ENCODE data around the gene ZNF385D.

ZNF385D gene

DNA sequence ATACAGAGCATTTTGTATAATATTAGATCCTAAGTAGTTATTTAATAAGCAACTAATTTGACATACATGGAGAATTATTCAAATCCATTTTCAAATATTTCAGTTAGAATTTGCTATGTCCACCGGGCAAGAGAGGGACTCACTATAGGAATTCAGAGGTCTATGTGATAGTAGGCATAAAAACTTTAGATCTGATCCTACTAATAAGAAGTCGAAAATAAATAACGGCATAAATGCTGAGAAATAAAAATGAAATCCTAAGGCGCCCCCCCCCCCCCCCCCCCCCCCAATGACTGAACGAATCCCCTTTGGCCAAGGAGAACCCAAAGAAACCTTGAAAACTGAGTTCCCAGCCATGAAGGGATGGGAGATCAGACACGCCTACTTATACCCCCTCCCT, 80.6 kb downstream of the ZNF385D start (continued):
- TF ChIP-seq TOX (CRISPR knock-in tag; IDR thresholded peaks at IDR 0.05; ENCODE audit: borderline replicate concordance) = no peak

DNA sequence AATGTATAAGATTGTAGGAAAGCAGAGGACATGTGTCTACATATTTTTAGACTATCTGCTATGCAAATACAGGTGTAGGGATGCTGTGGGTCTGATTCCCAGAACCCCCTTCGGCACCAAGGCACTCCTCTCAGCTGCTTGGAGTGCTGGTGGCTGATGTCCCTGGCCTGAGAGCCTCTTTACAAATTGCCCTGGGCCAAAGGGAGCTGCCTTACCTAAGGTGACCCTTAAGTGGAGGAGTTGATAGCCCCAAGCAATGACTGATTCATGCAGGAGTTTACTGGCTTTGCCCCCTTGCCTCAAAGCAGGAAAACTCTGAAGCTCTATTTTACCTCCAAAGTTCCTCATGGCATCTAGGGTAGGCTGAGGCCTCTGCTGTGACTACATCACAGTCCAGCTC, 83.0 kb downstream of the ZNF385D start:
- TF ChIP-seq, protein P1, sequence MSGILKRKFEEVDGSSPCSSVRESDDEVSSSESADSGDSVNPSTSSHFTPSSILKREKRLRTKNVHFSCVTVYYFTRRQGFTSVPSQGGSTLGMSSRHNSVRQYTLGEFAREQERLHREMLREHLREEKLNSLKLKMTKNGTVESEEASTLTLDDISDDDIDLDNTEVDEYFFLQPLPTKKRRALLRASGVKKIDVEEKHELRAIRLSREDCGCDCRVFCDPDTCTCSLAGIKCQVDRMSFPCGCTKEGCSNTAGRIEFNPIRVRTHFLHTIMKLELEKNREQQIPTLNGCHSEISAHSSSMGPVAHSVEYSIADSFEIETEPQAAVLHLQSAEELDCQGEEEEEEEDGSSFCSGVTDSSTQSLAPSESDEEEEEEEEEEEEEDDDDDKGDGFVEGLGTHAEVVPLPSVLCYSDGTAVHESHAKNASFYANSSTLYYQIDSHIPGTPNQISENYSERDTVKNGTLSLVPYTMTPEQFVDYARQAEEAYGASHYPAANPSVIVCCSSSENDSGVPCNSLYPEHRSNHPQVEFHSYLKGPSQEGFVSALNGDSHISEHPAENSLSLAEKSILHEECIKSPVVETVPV (CRISPR knock-in tag; IDR thresholded peaks at IDR 0.05) = no peak
- TF ChIP-seq ARNTL (CRISPR knock-in tag; IDR thresholded peaks at IDR 0.05; ENCODE audit: borderline replicate concordance, low read depth) (no peak), TCF4 (CRISPR knock-in tag; IDR thresholded peaks at IDR 0.05; ENCODE audit: borderline replicate concordance) (no peak), SNAI2 (CRISPR knock-in tag; IDR thresholded peaks at IDR 0.05) (no peak), OSR1 (CRISPR knock-in tag; IDR thresholded peaks at IDR 0.05) (no peak), ISL1 (CRISPR knock-in tag; IDR thresholded peaks at IDR 0.05) (no peak), ZFP3 (CRISPR knock-in tag; IDR thresholded peaks at IDR 0.05) (no peak), PPARA (CRISPR knock-in tag; IDR thresholded peaks at IDR 0.05; ENCODE audit: borderline replicate concordance) (no peak), ZFP30 (CRISPR knock-in tag; IDR thresholded peaks at IDR 0.05) (no peak), TOX (CRISPR knock-in tag; IDR thresholded peaks at IDR 0.05; ENCODE audit: borderline replicate concordance) (no peak), ZNF565 (CRISPR knock-in tag; conservative IDR thresholded peaks at IDR 0.05; ENCODE audit: low read depth) (no peak), ESRRG (CRISPR knock-in tag; IDR thresholded peaks at IDR 0.05) (no peak), GLIS3 (CRISPR knock-in tag; IDR thresholded peaks at IDR 0.05) (no peak), ZC3H10 (CRISPR knock-in tag; IDR thresholded peaks at IDR 0.05) (no peak), RARB (CRISPR knock-in tag; IDR thresholded peaks at IDR 0.05) (no peak)
- TF ChIP-seq, protein P2, sequence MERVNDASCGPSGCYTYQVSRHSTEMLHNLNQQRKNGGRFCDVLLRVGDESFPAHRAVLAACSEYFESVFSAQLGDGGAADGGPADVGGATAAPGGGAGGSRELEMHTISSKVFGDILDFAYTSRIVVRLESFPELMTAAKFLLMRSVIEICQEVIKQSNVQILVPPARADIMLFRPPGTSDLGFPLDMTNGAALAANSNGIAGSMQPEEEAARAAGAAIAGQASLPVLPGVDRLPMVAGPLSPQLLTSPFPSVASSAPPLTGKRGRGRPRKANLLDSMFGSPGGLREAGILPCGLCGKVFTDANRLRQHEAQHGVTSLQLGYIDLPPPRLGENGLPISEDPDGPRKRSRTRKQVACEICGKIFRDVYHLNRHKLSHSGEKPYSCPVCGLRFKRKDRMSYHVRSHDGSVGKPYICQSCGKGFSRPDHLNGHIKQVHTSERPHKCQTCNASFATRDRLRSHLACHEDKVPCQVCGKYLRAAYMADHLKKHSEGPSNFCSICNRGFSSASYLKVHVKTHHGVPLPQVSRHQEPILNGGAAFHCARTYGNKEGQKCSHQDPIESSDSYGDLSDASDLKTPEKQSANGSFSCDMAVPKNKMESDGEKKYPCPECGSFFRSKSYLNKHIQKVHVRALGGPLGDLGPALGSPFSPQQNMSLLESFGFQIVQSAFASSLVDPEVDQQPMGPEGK (CRISPR knock-in tag; IDR thresholded peaks at IDR 0.05; ENCODE audit: borderline replicate concordance) = no peak
- TF ChIP-seq, protein P3, sequence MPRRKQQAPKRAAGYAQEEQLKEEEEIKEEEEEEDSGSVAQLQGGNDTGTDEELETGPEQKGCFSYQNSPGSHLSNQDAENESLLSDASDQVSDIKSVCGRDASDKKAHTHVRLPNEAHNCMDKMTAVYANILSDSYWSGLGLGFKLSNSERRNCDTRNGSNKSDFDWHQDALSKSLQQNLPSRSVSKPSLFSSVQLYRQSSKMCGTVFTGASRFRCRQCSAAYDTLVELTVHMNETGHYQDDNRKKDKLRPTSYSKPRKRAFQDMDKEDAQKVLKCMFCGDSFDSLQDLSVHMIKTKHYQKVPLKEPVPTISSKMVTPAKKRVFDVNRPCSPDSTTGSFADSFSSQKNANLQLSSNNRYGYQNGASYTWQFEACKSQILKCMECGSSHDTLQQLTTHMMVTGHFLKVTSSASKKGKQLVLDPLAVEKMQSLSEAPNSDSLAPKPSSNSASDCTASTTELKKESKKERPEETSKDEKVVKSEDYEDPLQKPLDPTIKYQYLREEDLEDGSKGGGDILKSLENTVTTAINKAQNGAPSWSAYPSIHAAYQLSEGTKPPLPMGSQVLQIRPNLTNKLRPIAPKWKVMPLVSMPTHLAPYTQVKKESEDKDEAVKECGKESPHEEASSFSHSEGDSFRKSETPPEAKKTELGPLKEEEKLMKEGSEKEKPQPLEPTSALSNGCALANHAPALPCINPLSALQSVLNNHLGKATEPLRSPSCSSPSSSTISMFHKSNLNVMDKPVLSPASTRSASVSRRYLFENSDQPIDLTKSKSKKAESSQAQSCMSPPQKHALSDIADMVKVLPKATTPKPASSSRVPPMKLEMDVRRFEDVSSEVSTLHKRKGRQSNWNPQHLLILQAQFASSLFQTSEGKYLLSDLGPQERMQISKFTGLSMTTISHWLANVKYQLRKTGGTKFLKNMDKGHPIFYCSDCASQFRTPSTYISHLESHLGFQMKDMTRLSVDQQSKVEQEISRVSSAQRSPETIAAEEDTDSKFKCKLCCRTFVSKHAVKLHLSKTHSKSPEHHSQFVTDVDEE (CRISPR knock-in tag; IDR thresholded peaks at IDR 0.05) = no peak
- TF ChIP-seq, protein P4, sequence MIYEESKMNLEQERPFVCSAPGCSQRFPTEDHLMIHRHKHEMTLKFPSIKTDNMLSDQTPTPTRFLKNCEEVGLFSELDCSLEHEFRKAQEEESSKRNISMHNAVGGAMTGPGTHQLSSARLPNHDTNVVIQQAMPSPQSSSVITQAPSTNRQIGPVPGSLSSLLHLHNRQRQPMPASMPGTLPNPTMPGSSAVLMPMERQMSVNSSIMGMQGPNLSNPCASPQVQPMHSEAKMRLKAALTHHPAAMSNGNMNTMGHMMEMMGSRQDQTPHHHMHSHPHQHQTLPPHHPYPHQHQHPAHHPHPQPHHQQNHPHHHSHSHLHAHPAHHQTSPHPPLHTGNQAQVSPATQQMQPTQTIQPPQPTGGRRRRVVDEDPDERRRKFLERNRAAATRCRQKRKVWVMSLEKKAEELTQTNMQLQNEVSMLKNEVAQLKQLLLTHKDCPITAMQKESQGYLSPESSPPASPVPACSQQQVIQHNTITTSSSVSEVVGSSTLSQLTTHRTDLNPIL (CRISPR knock-in tag; IDR thresholded peaks at IDR 0.05; ENCODE audit: low read depth) = no peak
- TF ChIP-seq, protein P5, sequence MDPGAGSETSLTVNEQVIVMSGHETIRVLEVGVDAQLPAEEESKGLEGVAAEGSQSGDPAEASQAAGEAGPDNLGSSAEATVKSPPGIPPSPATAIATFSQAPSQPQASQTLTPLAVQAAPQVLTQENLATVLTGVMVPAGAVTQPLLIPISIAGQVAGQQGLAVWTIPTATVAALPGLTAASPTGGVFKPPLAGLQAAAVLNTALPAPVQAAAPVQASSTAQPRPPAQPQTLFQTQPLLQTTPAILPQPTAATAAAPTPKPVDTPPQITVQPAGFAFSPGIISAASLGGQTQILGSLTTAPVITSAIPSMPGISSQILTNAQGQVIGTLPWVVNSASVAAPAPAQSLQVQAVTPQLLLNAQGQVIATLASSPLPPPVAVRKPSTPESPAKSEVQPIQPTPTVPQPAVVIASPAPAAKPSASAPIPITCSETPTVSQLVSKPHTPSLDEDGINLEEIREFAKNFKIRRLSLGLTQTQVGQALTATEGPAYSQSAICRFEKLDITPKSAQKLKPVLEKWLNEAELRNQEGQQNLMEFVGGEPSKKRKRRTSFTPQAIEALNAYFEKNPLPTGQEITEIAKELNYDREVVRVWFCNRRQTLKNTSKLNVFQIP (CRISPR knock-in tag; IDR thresholded peaks at IDR 0.05; ENCODE audit: borderline replicate concordance, low read depth) = no peak
- ATAC-seq = no peak

DNA sequence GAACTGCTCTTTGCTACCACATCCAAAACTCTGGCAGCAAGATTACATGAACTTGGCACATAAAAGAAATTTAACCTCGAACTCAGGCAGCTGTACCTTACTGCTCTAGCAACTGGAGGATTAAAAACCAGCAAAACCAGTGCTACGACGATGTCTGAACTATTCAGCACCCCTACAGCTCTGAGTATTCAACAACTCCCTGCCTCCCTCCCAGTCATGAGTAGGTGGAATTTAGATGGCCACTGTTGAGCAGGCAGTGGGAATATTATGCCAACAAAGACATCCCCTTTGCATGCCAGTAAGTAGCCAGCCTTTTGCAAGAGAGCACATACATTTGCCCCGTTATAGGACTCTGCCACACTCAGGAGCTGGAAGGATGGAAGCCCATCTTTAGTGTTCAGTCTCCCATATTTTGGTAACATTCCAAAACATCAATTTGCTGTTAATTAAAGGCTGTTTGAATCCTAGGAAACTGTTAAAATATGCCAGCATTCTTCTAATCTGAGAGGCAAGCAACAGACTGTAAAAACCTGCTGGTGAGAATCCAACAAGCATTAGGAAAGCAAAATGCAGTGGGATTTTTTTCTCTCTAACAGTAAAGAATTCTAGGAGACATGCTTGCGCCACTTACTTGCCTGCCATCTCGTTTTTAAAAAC, 85.4 kb downstream of the ZNF385D start:
- TF ChIP-seq OSR1 (CRISPR knock-in tag; IDR thresholded peaks at IDR 0.05) = no peak
- TF ChIP-seq, protein P3 (CRISPR knock-in tag; IDR thresholded peaks at IDR 0.05) = no peak
- TF ChIP-seq, protein P5 (CRISPR knock-in tag; IDR thresholded peaks at IDR 0.05; ENCODE audit: borderline replicate concordance, low read depth) = no peak
- TF ChIP-seq SNAI2 (CRISPR knock-in tag; IDR thresholded peaks at IDR 0.05) = no peak
- no peak for TF ChIP-seq GLIS3 (CRISPR knock-in tag; IDR thresholded peaks at IDR 0.05)
- no peak for TF ChIP-seq TCF4 (CRISPR knock-in tag; IDR thresholded peaks at IDR 0.05; ENCODE audit: borderline replicate concordance)
- no peak for TF ChIP-seq ZNF8 (CRISPR knock-in tag; IDR thresholded peaks at IDR 0.05)
- TF ChIP-seq RARB (CRISPR knock-in tag; IDR thresholded peaks at IDR 0.05) = no peak
- no peak for ATAC-seq

Measured in SK-N-SH treated with all-trans-retinoic acid at 6 μM for 48 hours (cell line).